GM12874 (cell line): Measurements from ENCODE around the gene SPI1.

ENCODE experiments used
- TF ChIP-seq, protein P1 (sequence below): IDR thresholded peaks from 2 replicates; pipeline ENCODE4 v1.5.1; 2011; ENCODE audit warnings: low read depth, mild to moderate bottlenecking, control low read depth, low read length, moderate library complexity; ENCODE audit not compliant: insufficient read depth

SPI1 gene

DNA sequence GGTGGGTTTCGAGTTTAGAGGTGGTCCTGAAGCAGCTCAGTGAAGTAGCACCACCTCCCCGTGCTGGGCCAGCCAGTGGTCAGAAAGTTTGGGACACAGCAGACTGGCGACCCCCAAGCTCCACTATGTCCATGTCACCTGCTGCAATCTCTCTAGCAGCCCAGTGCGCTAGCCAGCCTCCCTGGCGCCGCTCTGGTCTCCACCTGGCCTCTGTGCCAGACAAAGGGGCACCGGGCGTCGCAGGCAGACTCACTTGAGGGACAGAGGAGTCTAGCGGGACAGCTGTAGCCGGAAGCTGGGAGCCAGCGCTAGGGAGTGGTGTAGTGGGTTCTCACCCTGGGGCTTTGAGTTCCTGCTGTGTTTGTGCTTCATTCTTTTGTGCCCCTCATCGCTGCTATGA, 51.3 kb downstream of the SPI1 start:
- TF ChIP-seq, protein P1, sequence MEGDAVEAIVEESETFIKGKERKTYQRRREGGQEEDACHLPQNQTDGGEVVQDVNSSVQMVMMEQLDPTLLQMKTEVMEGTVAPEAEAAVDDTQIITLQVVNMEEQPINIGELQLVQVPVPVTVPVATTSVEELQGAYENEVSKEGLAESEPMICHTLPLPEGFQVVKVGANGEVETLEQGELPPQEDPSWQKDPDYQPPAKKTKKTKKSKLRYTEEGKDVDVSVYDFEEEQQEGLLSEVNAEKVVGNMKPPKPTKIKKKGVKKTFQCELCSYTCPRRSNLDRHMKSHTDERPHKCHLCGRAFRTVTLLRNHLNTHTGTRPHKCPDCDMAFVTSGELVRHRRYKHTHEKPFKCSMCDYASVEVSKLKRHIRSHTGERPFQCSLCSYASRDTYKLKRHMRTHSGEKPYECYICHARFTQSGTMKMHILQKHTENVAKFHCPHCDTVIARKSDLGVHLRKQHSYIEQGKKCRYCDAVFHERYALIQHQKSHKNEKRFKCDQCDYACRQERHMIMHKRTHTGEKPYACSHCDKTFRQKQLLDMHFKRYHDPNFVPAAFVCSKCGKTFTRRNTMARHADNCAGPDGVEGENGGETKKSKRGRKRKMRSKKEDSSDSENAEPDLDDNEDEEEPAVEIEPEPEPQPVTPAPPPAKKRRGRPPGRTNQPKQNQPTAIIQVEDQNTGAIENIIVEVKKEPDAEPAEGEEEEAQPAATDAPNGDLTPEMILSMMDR, result no peak

DNA sequence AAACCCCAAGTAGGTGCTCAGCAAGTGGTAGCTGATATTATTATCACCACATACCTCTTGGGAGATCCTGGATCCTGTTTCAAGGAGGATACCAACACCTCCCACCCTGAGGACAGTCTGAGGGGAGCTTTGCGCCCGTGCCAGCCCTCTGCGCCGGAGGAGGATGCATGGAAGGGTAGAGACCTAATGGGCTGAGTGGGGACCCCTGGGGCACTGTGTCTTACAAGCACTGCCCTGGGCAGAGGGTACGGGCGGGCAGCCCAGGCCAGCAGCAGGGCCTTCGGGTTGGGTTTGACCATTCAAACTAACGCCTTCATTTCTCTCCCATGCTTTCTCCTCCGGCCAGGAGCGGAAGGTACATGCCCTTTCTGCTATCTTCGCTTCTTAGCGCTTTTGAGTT, 52.1 kb downstream of the SPI1 start:
- TF ChIP-seq, protein P1, result no peak

DNA sequence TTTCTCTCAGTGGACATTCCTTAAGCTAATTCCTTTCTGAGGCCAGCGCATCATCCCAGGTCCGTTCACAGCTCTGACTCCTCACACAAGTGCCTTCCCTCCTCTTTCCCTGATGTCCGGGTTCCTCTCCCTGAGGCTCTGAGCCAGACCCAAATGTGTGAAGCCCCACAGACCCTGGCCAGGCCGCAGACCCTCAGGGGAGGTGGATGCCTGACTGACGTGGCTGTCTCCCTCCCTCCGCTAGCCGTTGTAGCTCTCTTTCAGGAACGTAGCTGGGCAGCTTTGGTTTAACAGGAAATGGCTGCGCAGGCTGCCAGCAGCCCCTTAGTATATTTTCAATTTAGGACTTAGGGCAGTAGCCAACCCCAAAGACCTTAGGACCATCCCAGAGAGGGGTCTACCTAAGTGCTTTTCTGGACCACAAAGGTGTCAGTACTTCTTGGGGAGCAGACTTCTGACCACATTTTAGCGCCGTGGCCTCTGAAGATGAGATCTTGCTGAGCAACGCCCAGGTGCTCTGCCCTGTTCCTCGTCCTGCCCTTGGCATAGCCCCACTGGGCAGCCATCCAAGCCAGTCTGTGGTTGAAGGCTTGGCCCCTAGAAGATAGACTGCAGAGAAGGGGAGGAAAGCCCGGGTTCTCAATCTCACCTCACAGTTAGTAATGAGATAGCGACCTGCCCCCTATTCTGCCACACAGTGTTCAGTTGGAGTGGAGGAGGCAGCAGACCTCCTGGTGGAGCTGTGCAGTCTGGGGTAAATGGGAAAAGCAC, 52.9 kb downstream of the SPI1 start:
- TF ChIP-seq, protein P1, result no peak

DNA sequence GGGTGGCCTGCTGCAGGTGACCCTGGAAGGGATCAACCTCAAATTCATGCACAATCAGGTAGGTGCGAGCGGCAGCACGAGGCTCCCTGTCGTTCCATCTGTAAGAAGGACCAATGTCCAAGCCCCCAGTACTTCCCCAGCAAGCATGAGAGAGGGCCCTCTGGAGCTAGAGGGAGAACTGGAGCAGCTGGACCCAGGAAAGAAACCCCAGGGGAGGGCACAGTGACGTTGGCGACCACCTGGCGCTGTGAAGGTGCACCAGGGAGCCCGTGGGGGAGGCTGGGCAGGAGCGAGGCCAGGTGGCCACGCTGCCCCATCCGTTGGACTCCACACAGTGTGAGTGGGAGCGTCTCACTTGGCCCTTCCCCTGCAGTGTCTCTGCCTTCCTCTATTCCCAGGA, 53.8 kb downstream of the SPI1 start:
- TF ChIP-seq, protein P1, result no peak

DNA sequence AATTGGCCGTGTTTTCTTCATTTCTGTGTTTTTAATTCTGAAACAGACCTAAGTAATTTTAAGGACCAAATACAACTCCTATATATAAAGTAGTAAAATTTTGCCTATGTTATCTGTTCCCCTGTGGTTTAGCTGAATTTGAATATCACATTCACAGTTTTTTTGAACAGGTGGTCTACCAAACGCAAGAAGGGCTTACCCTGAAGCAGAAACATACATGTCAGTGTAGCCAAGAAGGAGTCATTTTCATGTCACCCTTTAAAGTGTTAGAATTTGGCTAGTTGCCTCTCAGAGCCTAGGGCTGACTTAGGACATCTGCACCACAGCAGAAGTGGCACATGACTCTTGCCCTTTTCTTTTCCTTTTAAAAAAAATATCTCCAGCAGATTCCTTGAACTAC, 60.2 kb downstream of the SPI1 start:
- TF ChIP-seq, protein P1, result no peak

DNA sequence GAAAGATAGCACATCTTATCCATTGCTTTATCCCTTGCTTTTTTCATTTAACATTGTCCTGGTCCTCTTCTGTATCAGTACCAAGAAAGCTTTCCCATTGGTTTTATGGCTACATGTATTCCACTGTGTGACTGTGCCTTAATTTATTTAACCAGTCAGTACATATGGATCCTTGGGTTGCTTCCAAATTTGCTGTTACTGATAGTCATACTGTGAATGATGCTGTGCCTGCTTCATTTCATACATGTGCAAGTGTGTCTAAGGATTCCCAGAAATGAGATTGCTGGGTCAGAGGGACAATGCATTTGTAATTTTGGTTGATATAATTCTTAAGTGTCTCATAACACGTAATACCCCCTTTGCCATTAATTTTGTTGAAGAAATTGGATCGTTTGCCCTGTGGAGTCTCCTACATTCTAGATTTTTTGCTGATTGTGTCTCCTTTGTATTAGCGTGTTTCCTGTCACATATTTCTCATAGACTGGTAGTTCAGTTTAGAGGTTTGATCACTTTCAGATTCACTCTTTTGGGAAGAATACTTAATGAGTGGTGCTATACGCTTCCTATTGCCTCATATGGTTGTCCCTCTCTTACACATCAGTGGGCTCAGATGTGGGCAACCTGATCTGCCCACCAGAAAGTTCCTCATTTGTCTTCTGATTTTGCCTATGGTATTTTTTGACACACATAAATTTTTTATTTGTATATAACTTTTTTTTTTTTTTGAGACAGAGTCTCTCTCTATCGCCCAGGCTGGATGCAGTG, 61.1 kb downstream of the SPI1 start:
- TF ChIP-seq, protein P1, result no peak

DNA sequence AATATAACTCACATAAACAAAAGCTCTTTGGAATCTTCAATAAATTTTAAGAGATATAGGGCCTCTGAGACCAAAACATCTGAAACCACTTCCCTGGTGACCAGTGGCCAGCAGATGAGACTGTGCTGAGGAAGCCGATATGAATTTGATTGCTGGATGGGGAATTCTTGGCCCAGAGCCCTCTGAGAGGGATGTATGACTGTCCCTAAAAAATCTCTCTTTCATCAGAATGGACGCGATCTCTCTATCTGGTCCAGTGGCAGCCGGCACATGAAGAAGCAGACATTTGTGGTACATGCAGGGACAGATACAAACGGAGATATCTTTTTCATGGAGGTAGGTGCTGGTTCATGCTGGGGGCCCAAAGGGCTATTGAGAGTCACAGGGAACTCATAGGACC, 63.4 kb downstream of the SPI1 start:
- TF ChIP-seq, protein P1, result no peak
